Aorta (tissue), 5 donors: ENCODE data around the gene RAMAC. TPM values are rescaled to one million over a fixed set of nuclear protein-coding genes. Genes with fewer than 3 reads are reported as not detected.
"Not testable (repeated sequence)": the region's sequence is repeated elsewhere in the genome, so short reads cannot be mapped to it uniquely, and the experiment has no call there.

Experiments used
- ATAC-seq: fragments of 200-7000 bp; cut with Tn5 transposase; one replicate; pipeline ENCODE4 v1.9.1; 2022; ENCODE audit warnings: moderate library complexity; ENCODE audit not compliant: low FRiP score
- DNase-seq, 2 donors: peaks; one replicate each; pipeline ENCODE4 v3.0.0-alpha.2; 2020
- H3K27ac ChIP-seq, 2 donors: one replicate each; pipeline ENCODE4 v1.5.1; 2013; ENCODE audit warnings: low read length in 2 of 2, mild to moderate bottlenecking in 2 of 2, moderate library complexity in 2 of 2, control low read depth in 1 of 2, inconsistent platforms in 1 of 2, low read depth in 1 of 2
- H3K27me3 ChIP-seq, 2 donors: one replicate each; pipeline ENCODE4 v1.6.1; 2013; ENCODE audit warnings: control low read depth in 1 of 2, low read length in 1 of 2, mild to moderate bottlenecking in 1 of 2, moderate library complexity in 1 of 2; ENCODE audit not compliant: insufficient read depth in 2 of 2, control insufficient read depth in 1 of 2
- H3K36me3 ChIP-seq, 2 donors: one replicate each; pipeline ENCODE4 v1.6.1; 2013; ENCODE audit warnings: control low read depth in 1 of 2, low read length in 1 of 2, mild to moderate bottlenecking in 1 of 2; ENCODE audit not compliant: insufficient read depth in 2 of 2, control insufficient read depth in 1 of 2
- H3K4me1 ChIP-seq, 2 donors: one replicate each; pipeline ENCODE4 v1.6.1; 2013; ENCODE audit warnings: low read length in 2 of 2, control low read depth in 1 of 2, mild to moderate bottlenecking in 1 of 2, moderate library complexity in 1 of 2; ENCODE audit not compliant: insufficient read depth in 2 of 2, control insufficient read depth in 1 of 2
- H3K4me3 ChIP-seq, 2 donors: one replicate each; pipeline ENCODE4 v1.5.1; 2013; ENCODE audit warnings: low read length in 2 of 2, control low read depth in 1 of 2, mild to moderate bottlenecking in 1 of 2
- H3K9me3 ChIP-seq: one replicate; pipeline ENCODE4 v1.6.1; 2013; ENCODE audit warnings: mild to moderate bottlenecking, low read length; ENCODE audit not compliant: control insufficient read depth
- WGBS, 2 donors: extraction: QIAGEN DNeasy Blood & Tissue Kit; methylation state at CpG; one replicate each; pipeline ENCODE4 v1.1.7; 2013; 5-methylcytosine and 5-hydroxymethylcytosine counted together
- intact Hi-C, 2 donors: fragments of 100-400 bp; cut with DNase I; formaldehyde crosslinking; loops; one replicate each; pipeline versions ENCODE4 v1.14.2 to v1.15.0; 2022
- long read RNA-seq, 2 donors: library from polyadenylated mRNA; unstranded; transcript quantifications; one replicate each; pipeline ENCODE4 v2.0.0, GENCODE V29; 2020 to 2021
- polyA plus RNA-seq, 2 donors: library from polyadenylated mRNA; stranded (reverse); fragments of 200-250 nt; gene quantifications; one replicate each; pipeline ENCODE4 v1.2.3, GENCODE V29; 2013
- total RNA-seq, 2 donors: library from RNA; stranded (reverse); fragmentation: NEBNext Ultra II Directional; extraction: Animal tissue kit (Norgen Biotek cat#: 25700); gene quantifications; one replicate each; pipeline ENCODE4 v1.2.1, GENCODE V29; 2021
- donor health status: healthy with polysubstance abuse.
- donor health status: Bipolar disorder and iron deficiency.
- donor health status: DM: no; HTN: no; CAD: no.
- donor health status: DM: no; HTN: no; CAD: no.
- donor health status: DM: yes; HTN: yes; CAD: no.

The RAMAC gene
- 10 to 100 TPM; 11.5 to 12.2 TPM for total RNA-seq
- polyA plus RNA-seq, result 10 to 100 TPM; 14.8 to 24.3 TPM
- long read RNA-seq, donor 1, transcript RAMAC-201 (4 exons, 1,568 nt), result major isoform, 24 of 27 reads
- long read RNA-seq, donor 1, partial matches to known transcripts, result 1 of 27 reads
- long read RNA-seq, donor 1, other reads (novel, unspliced or antisense), result 2 of 27 reads
- long read RNA-seq, donor 2, transcript RAMAC-201 (4 exons, 1,568 nt), result major isoform, 7 of 8 reads
- long read RNA-seq, donor 2, partial matches to known transcripts, result 0 of 8 reads
- long read RNA-seq, donor 2, other reads (novel, unspliced or antisense), result 1 of 8 reads

DNA sequence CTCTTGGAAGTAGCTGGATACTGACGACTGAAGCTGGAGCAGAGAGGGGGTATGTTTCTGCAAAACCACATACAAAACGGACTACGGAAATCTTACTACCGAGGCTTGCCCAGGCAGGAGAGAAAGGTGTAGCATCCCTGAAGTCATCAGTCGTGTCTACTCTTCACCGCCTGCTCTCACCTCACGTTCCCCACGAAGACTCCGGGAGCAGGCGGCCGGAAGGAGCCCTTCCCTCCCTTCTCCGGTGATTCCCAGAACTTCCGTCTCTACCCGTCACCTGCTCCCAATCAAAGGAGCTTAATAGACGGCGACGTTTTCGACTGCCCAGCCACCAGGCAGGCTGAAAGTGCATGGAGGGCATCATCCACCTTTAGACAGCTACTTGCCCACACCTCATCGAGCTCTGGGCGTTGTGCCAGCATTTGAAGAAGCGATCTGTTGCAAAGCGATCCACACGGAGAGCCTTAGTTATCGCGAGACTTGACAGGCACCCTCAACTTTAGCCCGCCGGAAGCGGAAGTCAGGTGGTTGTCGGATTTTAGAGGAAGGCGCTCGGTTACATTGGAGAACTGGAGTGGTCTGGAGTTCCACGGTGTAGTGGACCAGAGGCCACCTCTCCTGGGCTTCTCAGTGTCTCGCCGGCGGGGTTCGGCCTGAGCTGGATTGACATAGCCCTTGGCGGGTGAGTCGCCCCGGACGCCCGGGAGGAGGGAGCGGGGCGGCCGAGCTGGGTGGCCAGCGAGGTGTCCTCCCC, at the start of gene RAMAC:
Gene RAMAC, plus strand, starts transcription at position 523 of the 754 bp plus-strand sequence. CDS start 2,809 bp downstream, outside the sequence.
- Histone ChIP-seq H3K27ac (peak within 1 kb of the TSS in 1 of 2 donors; percentile 68), H3K4me3 (peak within 1 kb of the TSS; percentile 86 to 90), H3K27me3 (no peaks in the 10 kb centered on the region), H3K36me3 (no peaks in the 10 kb centered on the region), H3K9me3 (no peaks in the 10 kb centered on the region), H3K4me1 (no peaks in the 10 kb centered on the region)
- ATAC-seq (peak; percentile 97), DNase-seq (peak; percentile 95 to 96)
- intact Hi-C loops, result loop anchor here (2.0 to 5.0 kb wide), 2 partner anchors 25 to 444 kb away; partner anchors contain the start of genes C15orf40 (in 1 of the 2) and RPS17 (in 1 of the 2)
- 2 to 3% methylated on average over 40 to 45 of the region's 45 CpGs for WGBS, 2 donors

DNA sequence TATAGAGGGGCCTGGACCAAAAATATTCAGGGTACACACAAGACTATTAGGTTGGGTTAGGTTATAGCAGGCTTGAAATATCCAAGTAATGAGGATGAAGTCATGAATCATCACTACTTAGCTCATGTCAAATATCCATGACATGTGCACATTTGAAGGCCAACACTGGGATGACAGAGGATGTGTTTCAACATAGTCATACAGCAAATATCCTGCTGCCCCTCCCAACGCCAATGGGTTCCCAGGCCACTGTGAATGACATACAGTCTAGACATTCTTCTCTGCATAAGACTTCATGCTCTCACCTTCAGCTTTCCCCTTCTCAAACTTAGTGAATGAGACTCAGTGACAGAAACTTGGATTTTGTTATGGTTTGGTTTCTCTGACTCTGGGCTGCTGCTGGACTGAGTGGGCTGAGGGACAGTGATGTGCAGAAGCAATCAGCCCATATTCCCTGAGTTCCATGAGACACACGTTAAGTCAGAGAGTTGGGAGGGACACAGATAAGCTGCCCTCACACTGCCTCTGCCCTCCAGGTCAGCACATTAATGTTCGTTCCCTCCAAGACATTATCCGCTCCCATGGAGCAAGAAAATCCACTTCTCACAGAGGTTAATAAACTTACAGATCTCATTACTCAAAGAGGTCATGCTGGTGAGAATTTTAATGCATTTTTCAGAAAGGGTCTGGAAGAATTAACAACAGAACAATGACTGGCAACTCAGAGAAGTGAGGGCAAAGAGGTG, 48.9 kb upstream of the RAMAC start:
- no peaks in the 10 kb centered on the region for H3K9me3 ChIP-seq
- no peaks in the 10 kb centered on the region for H3K27me3 ChIP-seq
- WGBS, 2 donors, result 69 to 71% methylated on average over 4 of the region's 4 CpGs
- H3K4me3 ChIP-seq, result no peak overlapping the region
- no peak overlapping the region for H3K27ac ChIP-seq
- H3K4me1 ChIP-seq, result no peaks in the 10 kb centered on the region
- DNase-seq (no peak), ATAC-seq (no peak)
- H3K36me3 ChIP-seq, result no peaks in the 10 kb centered on the region
- intact Hi-C loops, result no loop called here

DNA sequence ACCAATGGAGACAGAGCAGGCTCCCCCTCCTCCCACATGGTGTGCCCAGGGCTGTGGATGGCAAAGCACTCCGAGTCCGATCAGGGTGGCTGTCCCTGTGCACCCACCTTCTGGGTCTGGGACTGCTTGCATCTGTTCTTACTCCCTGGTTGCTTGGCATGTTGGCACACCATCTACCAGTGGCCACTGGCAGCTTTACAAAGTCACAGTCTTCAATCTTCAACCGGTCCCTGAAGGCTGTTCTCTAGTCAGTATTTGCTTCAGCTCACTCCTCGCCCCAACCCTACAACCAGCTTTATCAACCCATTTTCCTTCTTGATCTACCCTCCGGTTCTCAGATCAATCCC, 48.3 kb upstream of the RAMAC start:
- no peaks in the 10 kb centered on the region for H3K4me1 ChIP-seq

DNA sequence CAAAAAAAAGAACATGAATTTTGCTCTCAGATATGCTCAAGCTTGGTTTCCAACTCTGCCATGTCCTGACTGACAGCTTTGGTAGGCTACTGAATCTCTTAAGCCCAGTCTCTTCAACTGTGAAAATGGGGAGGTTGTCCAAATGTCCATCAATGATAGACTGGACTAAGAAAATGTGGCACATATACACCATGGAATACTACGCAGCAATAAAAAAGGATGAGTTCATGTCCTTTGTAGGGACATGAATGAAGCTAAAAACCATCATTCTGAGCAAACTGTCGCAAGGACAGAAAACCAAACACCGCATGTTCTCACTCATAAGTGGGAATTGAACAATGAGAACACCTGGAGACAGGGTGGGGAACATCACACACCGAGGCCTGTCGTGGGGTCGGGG, 46.3 kb upstream of the RAMAC start:
- DNase-seq, H3K27me3 ChIP-seq, ATAC-seq: not testable (repeated sequence)

More for the DNA sequence above, 48.3 kb upstream of the RAMAC start:
- no peak overlapping the region for H3K27ac ChIP-seq
- H3K36me3 ChIP-seq, result no peaks in the 10 kb centered on the region
- no peaks in the 10 kb centered on the region for H3K27me3 ChIP-seq
- ATAC-seq (no peak), DNase-seq (no peak)
- WGBS, 2 donors, result 80 to 82% methylated on average over 5 of the region's 5 CpGs
- no peak overlapping the region for H3K4me3 ChIP-seq
- H3K9me3 ChIP-seq, result no peaks in the 10 kb centered on the region
- intact Hi-C loops, result no loop called here

DNA sequence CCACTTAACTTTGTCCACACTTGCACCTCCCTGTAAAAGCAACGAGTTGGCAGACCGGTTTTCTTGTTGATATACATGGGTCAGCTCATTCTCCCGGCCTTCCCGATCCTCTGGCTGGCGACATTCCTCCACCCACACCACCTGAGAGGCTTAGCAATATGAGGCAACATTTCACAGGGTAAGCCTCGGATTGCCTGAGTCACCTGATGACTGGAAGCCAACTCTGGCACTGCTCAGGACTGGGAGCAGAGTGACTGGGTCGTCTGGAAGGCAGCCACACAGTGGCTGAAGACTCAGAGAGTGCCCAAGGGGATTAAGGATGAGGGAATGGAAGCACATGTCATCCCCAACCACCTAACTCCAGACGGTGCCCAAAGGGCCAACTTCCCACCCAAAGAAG, 43.3 kb upstream of the RAMAC start:
- Histone ChIP-seq H3K27ac (no peak overlapping the region), H3K4me3 (no peak overlapping the region), H3K9me3 (no peaks in the 10 kb centered on the region), H3K36me3 (no peaks in the 10 kb centered on the region), H3K27me3 (no peaks in the 10 kb centered on the region), H3K4me1 (no peaks in the 10 kb centered on the region)
- ATAC-seq (no peak), DNase-seq (no peak)
- intact Hi-C loops, result no loop called here
- WGBS, 2 donors, result 72 to 77% methylated on average over 8 of the region's 8 CpGs

More for the DNA sequence above, 46.3 kb upstream of the RAMAC start:
- H3K4me1 ChIP-seq, H3K36me3 ChIP-seq, H3K9me3 ChIP-seq, H3K4me3 ChIP-seq, H3K27ac ChIP-seq, intact Hi-C loops: not testable (repeated sequence)
- 92 to 96% methylated on average over 6 of the region's 6 CpGs for WGBS, 2 donors

DNA sequence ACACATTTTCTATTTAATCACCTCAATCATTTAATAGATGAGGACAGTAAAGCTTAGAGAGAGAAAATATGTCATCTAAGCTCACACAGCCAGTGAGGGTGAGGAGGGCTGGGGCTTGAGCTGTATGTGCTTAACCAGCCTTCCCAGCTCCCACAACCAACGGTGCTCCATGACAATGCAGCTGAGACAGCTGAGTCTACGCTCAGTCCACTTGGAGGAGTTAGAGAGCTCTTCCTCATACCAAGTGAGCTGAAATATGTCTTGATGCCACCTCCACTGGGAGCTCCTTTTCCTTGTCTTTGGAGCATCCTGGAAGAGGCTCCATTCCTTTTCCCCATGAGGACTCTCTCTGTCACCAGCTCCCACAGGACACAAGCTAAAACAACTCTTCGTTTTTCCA, 42.8 kb upstream of the RAMAC start:
- no peak overlapping the region for H3K27ac ChIP-seq
- WGBS, 2 donors, result 65 to 68% methylated on average over 3 of the region's 3 CpGs
- H3K27me3 ChIP-seq, result no peaks in the 10 kb centered on the region
- no peak overlapping the region for H3K4me3 ChIP-seq
- H3K4me1 ChIP-seq, result no peaks in the 10 kb centered on the region
- no peak for DNase-seq
- intact Hi-C loops, result no loop called here
- H3K36me3 ChIP-seq, result no peaks in the 10 kb centered on the region
- no peaks in the 10 kb centered on the region for H3K9me3 ChIP-seq
- ATAC-seq, result no peak

DNA sequence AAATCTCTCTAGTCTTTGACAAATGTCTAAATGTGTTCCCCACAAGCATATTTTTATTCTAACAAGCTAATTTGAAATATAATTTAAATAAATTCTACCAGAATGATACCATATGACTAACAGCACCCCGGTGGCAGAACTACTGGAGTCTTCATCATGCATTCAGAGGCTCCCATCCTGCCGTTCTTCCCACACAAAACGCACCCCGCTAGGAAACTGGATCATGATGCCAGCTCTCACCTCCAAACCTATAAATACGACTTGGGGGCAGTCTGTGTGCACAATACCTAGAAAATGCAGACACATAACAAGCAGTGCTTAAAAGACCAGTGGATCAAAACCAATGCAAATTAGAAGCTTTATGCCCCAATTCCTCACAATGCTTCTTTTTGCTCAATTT, 42.0 kb upstream of the RAMAC start:
- Histone ChIP-seq H3K4me3 (no peak overlapping the region), H3K27ac (no peak overlapping the region), H3K4me1 (no peaks in the 10 kb centered on the region), H3K27me3 (no peaks in the 10 kb centered on the region), H3K36me3 (no peaks in the 10 kb centered on the region), H3K9me3 (no peaks in the 10 kb centered on the region)
- DNase-seq (no peak), ATAC-seq (no peak)
- intact Hi-C loops, result no loop called here
- WGBS, 2 donors, result 77 to 84% methylated on average over 5 of the region's 5 CpGs

DNA sequence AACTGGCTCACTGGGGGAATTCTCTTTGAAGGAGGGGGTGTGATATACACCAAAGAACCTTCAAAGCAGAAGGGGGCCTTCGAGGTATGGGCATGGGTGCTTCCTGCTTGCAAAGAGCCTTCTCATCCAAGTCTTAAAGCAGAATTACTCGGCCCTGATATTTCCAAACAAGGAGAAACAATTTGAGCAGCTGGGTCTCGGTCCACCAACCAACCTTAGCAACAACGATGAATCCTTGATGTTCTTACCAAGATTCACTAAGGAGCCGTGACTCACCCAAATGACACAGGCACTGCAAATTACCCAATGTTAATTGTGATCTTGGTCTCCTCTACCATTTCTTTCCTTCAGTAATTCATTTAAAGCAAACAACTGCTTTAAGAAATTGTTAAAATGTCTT, 41.2 kb upstream of the RAMAC start:
- no peaks in the 10 kb centered on the region for H3K9me3 ChIP-seq
- H3K27ac ChIP-seq, result no peak overlapping the region
- H3K4me3 ChIP-seq, result no peak overlapping the region
- ATAC-seq (no peak), DNase-seq (no peak)
- H3K4me1 ChIP-seq, result no peaks in the 10 kb centered on the region
- no peaks in the 10 kb centered on the region for H3K27me3 ChIP-seq
- WGBS, 2 donors, result 69 to 78% methylated on average over 5 of the region's 5 CpGs
- intact Hi-C loops, result no loop called here
- H3K36me3 ChIP-seq, result no peaks in the 10 kb centered on the region
